Inflammatory macrophage (primary cell): ENCODE data around the gene CLEC18B.
"Not testable (repeated sequence)": the region's sequence is repeated elsewhere in the genome, so short reads cannot be mapped to it uniquely, and the experiment has no call there.

ENCODE experiments used
- DNase-seq, 2 donors: peaks; one replicate each; pipeline ENCODE4 v3.0.0-alpha.2; 2020 to 2022

The CLEC18B gene

GRCh38 chr16:74406600-74407361 lies 14.5 kb downstream of the CLEC18B start:
- DNase-seq, result not testable (repeated sequence)

- not testable (repeated sequence) for DNase-seq
Observed at GRCh38 chr16:74404148-74404933, 16.9 kb downstream of the CLEC18B start.

- DNase-seq, result not testable (repeated sequence)
Observed at GRCh38 chr16:74400238-74400637, 21.0 kb downstream of the CLEC18B start.

GRCh38 chr16:74398212-74398895 lies 22.9 kb downstream of the CLEC18B start:
- DNase-seq, result not testable (repeated sequence)

- DNase-seq, result not testable (repeated sequence)
Observed at GRCh38 chr16:74396521-74397017, 24.7 kb downstream of the CLEC18B start.

GRCh38 chr16:74394604-74395003 lies 26.7 kb downstream of the CLEC18B start:
- DNase-seq, result not testable (repeated sequence)

- DNase-seq, result not testable (repeated sequence)
Observed at GRCh38 chr16:74394131-74394530, 27.1 kb downstream of the CLEC18B start.

GRCh38 chr16:74391454-74392050 lies 29.7 kb downstream of the CLEC18B start:
- DNase-seq, result not testable (repeated sequence)

GRCh38 chr16:74382339-74383034 lies 38.8 kb downstream of the CLEC18B start:
- DNase-seq, result not testable (repeated sequence)

GRCh38 chr16:74373847-74374184 lies 47.5 kb downstream of the CLEC18B start:
- not testable (repeated sequence) for DNase-seq

- DNase-seq, result no peak
Observed at GRCh38 chr16:74372953-74373846, 48.1 kb downstream of the CLEC18B start.

- DNase-seq, result peak; percentile 6 to 11
Observed at GRCh38 chr16:74372369-74372768, 48.9 kb downstream of the CLEC18B start.

GRCh38 chr16:74370338-74371135 lies 50.7 kb downstream of the CLEC18B start:
- not testable (repeated sequence) for DNase-seq

- DNase-seq, result peak; percentile 97 to 98
Observed at GRCh38 chr16:74368002-74368911, 53.0 kb downstream of the CLEC18B start.

GRCh38 chr16:74367469-74368001 lies 53.7 kb downstream of the CLEC18B start:
- peak; percentile 32 to 54 for DNase-seq

- not testable (repeated sequence) for DNase-seq
Observed at GRCh38 chr16:74361646-74362610, 59.4 kb downstream of the CLEC18B start.
